Calu3 (cell line): Measurements from ENCODE around the gene ACTG2. TPM values are rescaled to one million over a fixed set of nuclear protein-coding genes. Genes with fewer than 3 reads are reported as not detected.
A peak's percentile ranks its signal among the peaks of the same experiment; 100 is the strongest.

Source experiments
- BruUV-seq: library from RNA; stranded (reverse); fragments of 400-500 nt; replicated peaks from 2 replicates; lab custom pipeline; 2021; lab: Mats Ljungman, UMichigan
- CTCF ChIA-PET: fragments of 300-600 bp; sonication (Branson Sonifier 250); formaldehyde crosslinking; loops from one replicate; lab custom pipeline; 2022; ENCODE audit warnings: antibody characterized with exemption; lab: Charles Lee
- DNase-seq: peaks from one replicate; pipeline ENCODE4 v3.0.0; 2022
- H3K27ac Mint-ChIP-seq: one replicate; pipeline ENCODE4 v1.8.0; 2022; ENCODE audit warnings: mixed read lengths; ENCODE audit not compliant: unreplicated experiment
- H3K27me3 Mint-ChIP-seq: one replicate; pipeline ENCODE4 v1.8.0; 2022; ENCODE audit warnings: mixed read lengths; ENCODE audit not compliant: unreplicated experiment
- H3K36me3 Mint-ChIP-seq: one replicate; pipeline ENCODE4 v1.8.0; 2022; ENCODE audit warnings: mild to moderate bottlenecking, moderate library complexity, mixed read lengths; ENCODE audit not compliant: insufficient read depth, unreplicated experiment
- H3K4me1 Mint-ChIP-seq: one replicate; pipeline ENCODE4 v1.8.0; 2022; ENCODE audit warnings: mild to moderate bottlenecking, low read depth, mixed read lengths; ENCODE audit not compliant: unreplicated experiment
- H3K4me3 Mint-ChIP-seq: one replicate; pipeline ENCODE4 v1.8.0; 2022; ENCODE audit warnings: mild to moderate bottlenecking, low read depth, moderate library complexity, mixed read lengths; ENCODE audit not compliant: unreplicated experiment
- H3K9me3 Mint-ChIP-seq: one replicate; pipeline ENCODE4 v1.8.0; 2022; ENCODE audit warnings: low read depth, mixed read lengths; ENCODE audit not compliant: unreplicated experiment
- intact Hi-C: fragments of 100-400 bp; cut with micrococcal nuclease; formaldehyde crosslinking; loops from one replicate; pipeline ENCODE4 v1.10.0; 2022; ENCODE audit not compliant: unreplicated experiment
- total RNA-seq: library from RNA; stranded (reverse); gene quantifications from 2 replicates; pipeline ENCODE4 v1.2.3, GENCODE V29; 2022
- TF ChIP-seq, protein P1 (sequence below): fragments of 200-600 bp; IDR thresholded peaks from one replicate; pipeline ENCODE4 v1.8.0; 2022; ENCODE audit warnings: antibody characterized with exemption; ENCODE audit not compliant: unreplicated experiment

Gene ACTG2
- total RNA-seq, 1 experiment from 2014 or later, result not detected

DNA sequence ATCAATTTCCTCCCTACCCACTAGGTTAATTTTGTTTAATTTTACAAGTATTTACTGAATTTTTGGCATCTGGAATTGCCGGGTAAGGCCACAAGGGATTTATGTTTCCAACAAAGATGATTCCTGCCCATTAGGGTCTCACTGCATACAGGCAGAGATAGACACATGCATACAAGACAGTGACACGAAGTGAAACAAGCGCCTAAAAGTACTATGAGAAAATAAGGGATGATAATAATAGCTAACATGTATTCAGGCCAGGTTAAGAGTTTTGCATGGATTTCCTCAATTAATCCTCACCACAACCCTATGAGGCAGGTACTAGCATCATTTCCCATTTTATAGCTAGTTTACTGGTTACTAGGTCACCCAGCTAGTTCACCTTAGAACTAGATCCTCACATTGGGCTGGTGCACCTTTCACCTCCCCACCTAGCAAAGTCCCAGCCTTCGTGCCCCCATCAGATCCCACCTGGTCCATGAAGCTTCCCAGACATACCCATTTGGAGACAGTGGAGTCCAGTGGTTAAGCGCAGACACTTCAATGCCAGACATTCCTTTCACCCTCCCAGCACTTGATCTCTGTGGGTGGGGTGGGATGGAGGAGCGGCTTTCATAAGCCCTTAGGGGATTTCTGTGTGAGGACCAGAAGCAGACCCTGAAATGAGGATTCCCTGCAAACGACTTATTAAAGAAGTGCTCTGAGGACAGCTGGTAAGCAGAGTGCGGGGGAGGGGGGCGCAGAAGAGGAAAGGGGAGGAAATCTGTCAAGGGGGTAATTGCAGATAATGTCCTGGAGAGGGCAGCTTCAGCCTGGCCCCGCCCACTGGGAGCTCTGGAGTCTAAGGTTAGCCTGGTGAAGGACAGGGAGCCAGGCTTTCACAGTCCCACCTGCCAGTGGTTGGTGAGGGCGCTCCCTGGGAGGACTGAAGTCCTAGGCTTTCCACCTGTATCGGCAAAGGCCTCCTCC, 28.1 kb downstream of the ACTG2 start:
- TF ChIP-seq, protein P1, sequence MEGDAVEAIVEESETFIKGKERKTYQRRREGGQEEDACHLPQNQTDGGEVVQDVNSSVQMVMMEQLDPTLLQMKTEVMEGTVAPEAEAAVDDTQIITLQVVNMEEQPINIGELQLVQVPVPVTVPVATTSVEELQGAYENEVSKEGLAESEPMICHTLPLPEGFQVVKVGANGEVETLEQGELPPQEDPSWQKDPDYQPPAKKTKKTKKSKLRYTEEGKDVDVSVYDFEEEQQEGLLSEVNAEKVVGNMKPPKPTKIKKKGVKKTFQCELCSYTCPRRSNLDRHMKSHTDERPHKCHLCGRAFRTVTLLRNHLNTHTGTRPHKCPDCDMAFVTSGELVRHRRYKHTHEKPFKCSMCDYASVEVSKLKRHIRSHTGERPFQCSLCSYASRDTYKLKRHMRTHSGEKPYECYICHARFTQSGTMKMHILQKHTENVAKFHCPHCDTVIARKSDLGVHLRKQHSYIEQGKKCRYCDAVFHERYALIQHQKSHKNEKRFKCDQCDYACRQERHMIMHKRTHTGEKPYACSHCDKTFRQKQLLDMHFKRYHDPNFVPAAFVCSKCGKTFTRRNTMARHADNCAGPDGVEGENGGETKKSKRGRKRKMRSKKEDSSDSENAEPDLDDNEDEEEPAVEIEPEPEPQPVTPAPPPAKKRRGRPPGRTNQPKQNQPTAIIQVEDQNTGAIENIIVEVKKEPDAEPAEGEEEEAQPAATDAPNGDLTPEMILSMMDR, result peak; percentile 18
- Mint-ChIP-seq H3K27ac (no peak overlapping the region), H3K36me3 (peaks cover 2% of the 10 kb centered on the region), H3K9me3 (no peaks in the 10 kb centered on the region), H3K27me3 (no peaks in the 10 kb centered on the region), H3K4me1 (no peaks in the 10 kb centered on the region), H3K4me3 (no peak overlapping the region)
- intact Hi-C loops, result no loop called here
- DNase-seq, result peak; percentile 53
- CTCF ChIA-PET, result interaction anchor here (1.1 kb wide), 1 partner anchor 13 kb away, joined by 3 read pairs; no protein-coding TSS in a partner anchor
- BruUV-seq, result no TSS peak

- no peak overlapping the region for H3K4me3 Mint-ChIP-seq
- TF ChIP-seq, protein P1, result no peak
- no peak overlapping the region for H3K27ac Mint-ChIP-seq
- H3K27me3 Mint-ChIP-seq, result no peaks in the 10 kb centered on the region
- intact Hi-C loops, result no loop called here
- DNase-seq, result no peak
- H3K9me3 Mint-ChIP-seq, result no peaks in the 10 kb centered on the region
- no TSS peak for BruUV-seq
- CTCF ChIA-PET, result no interaction called here
- no peaks in the 10 kb centered on the region for H3K4me1 Mint-ChIP-seq
- H3K36me3 Mint-ChIP-seq, result peaks cover 9% of the 10 kb centered on the region
These were observed 28.8 kb downstream of the ACTG2 start for GRCh38 chr2:73921581-73921980.

GRCh38 chr2:73922681-73923080, 29.9 kb downstream of the ACTG2 start:
- BruUV-seq, result no TSS peak
- no peaks in the 10 kb centered on the region for H3K9me3 Mint-ChIP-seq
- DNase-seq, result no peak
- H3K27me3 Mint-ChIP-seq, result no peaks in the 10 kb centered on the region
- H3K4me3 Mint-ChIP-seq, result no peak overlapping the region
- peaks cover 16% of the 10 kb centered on the region for H3K36me3 Mint-ChIP-seq
- TF ChIP-seq, protein P1, result no peak
- CTCF ChIA-PET, result no interaction called here
- peaks cover 2% of the 10 kb centered on the region for H3K4me1 Mint-ChIP-seq
- H3K27ac Mint-ChIP-seq, result no peak overlapping the region
- intact Hi-C loops, result no loop called here

- Mint-ChIP-seq H3K27me3 (no peaks in the 10 kb centered on the region), H3K27ac (peak overlapping the region; percentile 82), H3K36me3 (peaks cover 39% of the 10 kb centered on the region), H3K4me3 (no peak overlapping the region), H3K9me3 (no peaks in the 10 kb centered on the region), H3K4me1 (peaks cover 27% of the 10 kb centered on the region)
- TF ChIP-seq, protein P1, result no peak
- no peak for DNase-seq
- no TSS peak for BruUV-seq
- intact Hi-C loops, result no loop called here
- CTCF ChIA-PET, result interaction anchor here (0.6 to 1.4 kb wide), 3 partner anchors 11 to 62 kb away, joined by 4 to 6 read pairs (median 5); no protein-coding TSS in a partner anchor
These were observed 32.4 kb downstream of the ACTG2 start for GRCh38 chr2:73925033-73925704.
